Camera-type eye (tissue), 1 donor: ENCODE measurements around the gene ARL6. TPM values are rescaled to one million over a fixed set of nuclear protein-coding genes. Genes with fewer than 3 reads are reported as not detected.

Source experiments
- total RNA-seq: library from RNA; depleted of rRNA; stranded (reverse); fragments of >200 nt; gene quantifications from one replicate; pipeline ENCODE4 v1.2.3, GENCODE V29; 2014

ARL6 gene, protein sequence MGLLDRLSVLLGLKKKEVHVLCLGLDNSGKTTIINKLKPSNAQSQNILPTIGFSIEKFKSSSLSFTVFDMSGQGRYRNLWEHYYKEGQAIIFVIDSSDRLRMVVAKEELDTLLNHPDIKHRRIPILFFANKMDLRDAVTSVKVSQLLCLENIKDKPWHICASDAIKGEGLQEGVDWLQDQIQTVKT
- 82.7 TPM for total RNA-seq

GRCh38 chr3:97764407-97765238 is at the start of gene ARL6:
Gene ARL6, plus strand, starts transcription at chr3:97764758. Its CDS starts 3,350 bp downstream, at chr3:97768108.

DNA sequence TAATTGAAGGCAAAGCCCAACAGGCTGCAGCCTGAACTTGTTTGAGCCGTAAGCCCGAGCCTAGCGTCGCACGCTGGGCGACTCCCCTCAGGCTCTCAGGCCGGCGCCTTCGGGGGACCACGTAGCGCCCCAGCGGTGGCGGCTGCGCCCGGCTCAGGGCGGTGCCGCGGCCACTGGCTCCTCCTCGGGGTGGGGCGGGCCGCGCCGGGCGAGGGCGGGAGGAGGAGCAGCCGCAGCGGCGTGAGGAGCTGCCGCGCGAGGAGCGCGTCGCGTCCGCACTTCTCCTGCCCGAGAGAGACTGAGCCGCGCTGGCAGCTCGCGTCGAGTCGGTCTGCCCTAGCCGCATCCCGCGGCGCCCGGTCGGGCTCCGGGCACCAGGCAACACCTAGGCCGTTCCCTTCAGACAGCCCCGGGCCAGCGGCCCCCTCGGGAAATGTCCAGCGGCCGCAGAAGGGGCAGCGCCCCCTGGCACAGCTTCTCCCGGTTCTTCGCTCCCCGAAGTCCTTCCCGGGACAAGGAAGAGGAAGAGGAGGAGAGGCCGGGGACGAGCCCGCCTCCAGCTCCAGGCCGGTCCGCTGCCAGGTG is 57.3 kb downstream of the ARL6 start, which contains the start of gene CRYBG3:
CRYBG3 (plus strand) TSS at position 238 of the 585 bp plus-strand sequence; CDS start at position 434, 196 bp downstream.

Other genes with a start within 250 kb of the ARL6 start
- 119 TPM for gene CRYBG3, start 57.3 kb downstream of the ARL6 start, total RNA-seq
- gene RIOX2, start 207.7 kb downstream of the ARL6 start, total RNA-seq, result 59.9 TPM